ENCODE results near the gene SUPT4H1.

DNA sequence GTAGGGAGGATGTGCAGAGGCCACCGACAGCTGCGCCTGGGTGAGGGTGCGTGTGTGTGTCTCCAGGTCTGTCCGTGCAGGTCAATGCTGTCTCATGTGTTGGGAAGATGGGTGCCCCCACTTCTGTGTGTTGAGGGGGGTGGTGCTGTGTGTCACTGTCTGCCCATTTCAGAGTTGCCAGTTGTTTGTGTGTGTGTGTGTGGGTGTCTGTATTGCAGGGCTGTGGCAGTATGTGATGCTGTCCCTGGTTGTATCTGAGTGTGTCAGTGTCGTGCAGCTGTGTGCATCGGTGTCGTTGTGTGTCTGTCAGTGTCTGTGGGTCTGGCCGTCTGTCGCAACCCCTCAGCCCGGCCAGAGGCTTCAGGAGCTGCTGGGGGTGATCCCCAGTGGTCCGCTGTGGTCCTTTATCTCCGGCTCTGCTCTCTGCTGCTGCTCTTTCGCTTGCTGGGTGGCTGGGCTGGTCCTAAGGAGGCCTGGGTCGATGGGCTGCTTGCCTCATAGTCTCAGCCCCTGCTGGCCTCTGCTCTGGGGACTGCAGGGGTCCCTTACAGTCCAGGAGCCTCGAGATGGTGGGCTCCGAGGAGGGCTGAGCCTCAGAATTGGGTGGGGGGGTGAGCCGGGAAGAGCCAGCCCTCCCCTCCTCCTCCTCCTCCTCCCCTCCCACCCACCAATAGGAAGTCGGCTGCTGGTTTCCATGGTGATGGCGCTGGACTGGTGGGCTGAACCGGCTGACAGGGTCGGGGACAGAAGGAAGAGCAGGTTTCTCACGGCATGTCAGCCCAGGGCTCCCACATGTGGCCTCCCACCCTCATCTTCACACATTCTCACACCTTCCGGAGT lies 23.6 kb downstream of the SUPT4H1 start, which contains the start of gene TSPOAP1:
- TF ChIP-seq, protein P1, sequence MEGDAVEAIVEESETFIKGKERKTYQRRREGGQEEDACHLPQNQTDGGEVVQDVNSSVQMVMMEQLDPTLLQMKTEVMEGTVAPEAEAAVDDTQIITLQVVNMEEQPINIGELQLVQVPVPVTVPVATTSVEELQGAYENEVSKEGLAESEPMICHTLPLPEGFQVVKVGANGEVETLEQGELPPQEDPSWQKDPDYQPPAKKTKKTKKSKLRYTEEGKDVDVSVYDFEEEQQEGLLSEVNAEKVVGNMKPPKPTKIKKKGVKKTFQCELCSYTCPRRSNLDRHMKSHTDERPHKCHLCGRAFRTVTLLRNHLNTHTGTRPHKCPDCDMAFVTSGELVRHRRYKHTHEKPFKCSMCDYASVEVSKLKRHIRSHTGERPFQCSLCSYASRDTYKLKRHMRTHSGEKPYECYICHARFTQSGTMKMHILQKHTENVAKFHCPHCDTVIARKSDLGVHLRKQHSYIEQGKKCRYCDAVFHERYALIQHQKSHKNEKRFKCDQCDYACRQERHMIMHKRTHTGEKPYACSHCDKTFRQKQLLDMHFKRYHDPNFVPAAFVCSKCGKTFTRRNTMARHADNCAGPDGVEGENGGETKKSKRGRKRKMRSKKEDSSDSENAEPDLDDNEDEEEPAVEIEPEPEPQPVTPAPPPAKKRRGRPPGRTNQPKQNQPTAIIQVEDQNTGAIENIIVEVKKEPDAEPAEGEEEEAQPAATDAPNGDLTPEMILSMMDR (conservative IDR thresholded peaks at IDR 0.05; ENCODE audit: low read depth, low read length): no peak
- TF ChIP-seq, protein P2, sequence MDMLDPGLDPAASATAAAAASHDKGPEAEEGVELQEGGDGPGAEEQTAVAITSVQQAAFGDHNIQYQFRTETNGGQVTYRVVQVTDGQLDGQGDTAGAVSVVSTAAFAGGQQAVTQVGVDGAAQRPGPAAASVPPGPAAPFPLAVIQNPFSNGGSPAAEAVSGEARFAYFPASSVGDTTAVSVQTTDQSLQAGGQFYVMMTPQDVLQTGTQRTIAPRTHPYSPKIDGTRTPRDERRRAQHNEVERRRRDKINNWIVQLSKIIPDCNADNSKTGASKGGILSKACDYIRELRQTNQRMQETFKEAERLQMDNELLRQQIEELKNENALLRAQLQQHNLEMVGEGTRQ (IDR thresholded peaks at IDR 0.05; ENCODE audit: low read depth, low read length): no peak
- TF ChIP-seq RFX5 (IDR thresholded peaks at IDR 0.05; ENCODE audit: low read depth, low read length) (no peak), MXI1 (IDR thresholded peaks at IDR 0.05; ENCODE audit: borderline replicate concordance, low read depth, low read length) (no peak), POLR2A (IDR thresholded peaks at IDR 0.05; ENCODE audit: low read depth, low read length) (no peak), RCOR1 (IDR thresholded peaks at IDR 0.05; ENCODE audit: insufficient replicate concordance, low read length) (no peak), NFE2L2 (IDR thresholded peaks at IDR 0.05; ENCODE audit: low read depth, low read length) (no peak), BHLHE40 (IDR thresholded peaks at IDR 0.05; ENCODE audit: low read depth, low read length) (no peak), CEBPB (IDR thresholded peaks at IDR 0.05; ENCODE audit: low read depth, low read length) (no peak), CHD1 (IDR thresholded peaks at IDR 0.05; ENCODE audit: low read depth, low read length) (no peak), FOS (IDR thresholded peaks at IDR 0.05; ENCODE audit: low read depth, low read length) (no peak), RAD21 (IDR thresholded peaks at IDR 0.05; ENCODE audit: low read length) (no peak)
- TF ChIP-seq, protein P3, sequence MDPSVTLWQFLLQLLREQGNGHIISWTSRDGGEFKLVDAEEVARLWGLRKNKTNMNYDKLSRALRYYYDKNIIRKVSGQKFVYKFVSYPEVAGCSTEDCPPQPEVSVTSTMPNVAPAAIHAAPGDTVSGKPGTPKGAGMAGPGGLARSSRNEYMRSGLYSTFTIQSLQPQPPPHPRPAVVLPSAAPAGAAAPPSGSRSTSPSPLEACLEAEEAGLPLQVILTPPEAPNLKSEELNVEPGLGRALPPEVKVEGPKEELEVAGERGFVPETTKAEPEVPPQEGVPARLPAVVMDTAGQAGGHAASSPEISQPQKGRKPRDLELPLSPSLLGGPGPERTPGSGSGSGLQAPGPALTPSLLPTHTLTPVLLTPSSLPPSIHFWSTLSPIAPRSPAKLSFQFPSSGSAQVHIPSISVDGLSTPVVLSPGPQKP (IDR thresholded peaks at IDR 0.05; ENCODE audit: borderline replicate concordance, low read depth, low read length): no peak

Data from IMR-90 (cell line).